Sigmoid colon (tissue), 7 donors: ENCODE measurements around the gene SUSD3. TPM values are rescaled to one million over a fixed set of nuclear protein-coding genes. Genes with fewer than 3 reads are reported as not detected.

Experiments used
- DNase-seq: peaks from one replicate; pipeline ENCODE4 v3.0.0-alpha.2; 2019
- H3K27ac ChIP-seq, 4 donors: fragments of 200-600 bp; sonication (generic); one replicate each; pipeline ENCODE4 v1.5.1; 2016 to 2019; ENCODE audit warnings: mild to moderate bottlenecking in 1 of 4
- H3K27me3 ChIP-seq, 3 donors: fragments of 200-600 bp; sonication (generic); one replicate each; pipeline ENCODE4 v1.5.1; 2019; ENCODE audit warnings: mild to moderate bottlenecking in 1 of 3
- H3K36me3 ChIP-seq, 4 donors: fragments of 200-600 bp; sonication (generic); one replicate each; pipeline ENCODE4 v1.5.1; 2016 to 2019
- H3K4me1 ChIP-seq, 4 donors: fragments of 200-600 bp; sonication (generic); one replicate each; pipeline ENCODE4 v1.5.1; 2017 to 2019
- H3K4me3 ChIP-seq, 4 donors: fragments of 200-600 bp; sonication (generic); one replicate each; pipeline ENCODE4 v1.5.1; 2017 to 2019; ENCODE audit warnings: mild to moderate bottlenecking in 2 of 4, moderate library complexity in 1 of 4
- H3K9me3 ChIP-seq, 4 donors: fragments of 200-600 bp in 3 of 4; sonication (generic) in 3 of 4; one replicate each; pipeline versions ENCODE4 v1.5.1 to v1.6.1; 2013 to 2019
- EP300 ChIP-seq, 4 donors: sonication (generic); formaldehyde crosslinking; IDR thresholded peaks; one replicate each; pipeline ENCODE4 v1.6.1; 2017; ENCODE audit warnings: antibody characterized with exemption in 4 of 4
- POLR2A ChIP-seq, 2 donors: fragments of 450-650 bp; IDR thresholded peaks; one replicate each; pipeline ENCODE4 v1.6.1; 2016; ENCODE audit warnings: antibody characterized with exemption in 2 of 2, mild to moderate bottlenecking in 2 of 2, moderate library complexity in 2 of 2
- POLR2AphosphoS5 ChIP-seq, 4 donors: sonication (generic); formaldehyde crosslinking; IDR thresholded peaks; one replicate each; pipeline ENCODE4 v1.6.1; 2017; ENCODE audit warnings: antibody characterized with exemption in 4 of 4
- WGBS, 2 donors: extraction: QIAGEN DNeasy Blood & Tissue Kit; methylation state at CpG; one replicate each; pipeline ENCODE4 v1.1.7; 2013; 5-methylcytosine and 5-hydroxymethylcytosine counted together
- intact Hi-C: fragments of 100-400 bp; cut with DNase I; formaldehyde crosslinking; loops from one replicate; pipeline ENCODE4 v1.15.1; 2023
- polyA plus RNA-seq, 3 donors: library from polyadenylated mRNA; stranded (reverse); fragments of 200-250 nt; gene quantifications; one replicate each; pipeline ENCODE4 v1.2.3, GENCODE V29; 2013
- total RNA-seq, 4 donors: library from RNA; depleted of rRNA; stranded (reverse); fragments of >200 nt; gene quantifications; one replicate each; pipeline ENCODE4 v1.1.0, GENCODE V29; 2016
- TF ChIP-seq, protein P1 (sequence below), 4 experiments: fragments of 450-650 bp in 3 of 4; fragments of 200-600 bp in 1 of 4; IDR thresholded peaks; one replicate each; pipeline ENCODE4 v1.5.1; 2016 to 2019; ENCODE audit warnings: antibody characterized with exemption in 4 of 4, mild to moderate bottlenecking in 3 of 4, moderate library complexity in 2 of 4
- donor health status: healthy with polysubstance abuse.
- donor health status: Bipolar disorder and iron deficiency.
- donor health status: healthy.

Gene SUSD3
- total and polyA plus RNA-seq, 7 donors, result 0.92 to 15.2 (median 4.7) TPM; not detected in 1

DNA sequence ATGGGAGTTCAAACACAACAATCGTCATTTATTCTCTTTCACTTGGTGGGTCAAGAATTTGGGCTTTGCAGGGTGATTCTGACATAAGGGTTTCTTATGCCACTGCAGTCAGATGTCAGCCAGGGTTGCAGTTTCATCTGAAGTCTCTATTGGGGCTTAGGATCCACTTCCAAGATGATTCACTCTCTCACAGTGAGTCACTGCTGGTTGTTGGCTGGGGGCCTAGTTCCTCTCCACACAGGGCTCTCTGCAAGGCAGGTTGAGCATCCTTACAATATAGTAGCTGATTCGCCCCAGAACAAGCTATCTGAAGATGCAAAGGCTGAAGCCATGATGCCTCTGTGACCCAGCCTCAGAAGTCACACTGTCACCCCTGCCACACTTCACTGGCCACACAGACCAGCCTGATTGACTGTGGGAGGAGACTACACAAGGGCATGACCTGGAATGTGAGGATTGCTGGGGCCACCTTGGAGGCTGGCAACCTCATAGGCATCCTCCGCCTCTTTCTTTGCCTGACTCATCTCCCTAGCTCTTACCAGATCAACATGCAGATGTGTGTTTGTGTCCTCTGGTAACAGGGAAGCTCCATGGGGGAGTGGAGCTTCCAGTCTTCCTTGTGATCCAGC lies 33.1 kb downstream of the SUSD3 start:
- 76 to 79% methylated on average over 3 of the region's 3 CpGs for WGBS, 2 donors
- H3K4me3 ChIP-seq, result no peak overlapping the region
- intact Hi-C loops, result loop anchor here (10.0 kb wide), 1 partner anchor 327 kb away; the partner anchor contains the start of gene BICD2
- peaks cover 0 to 8% (median 0%) of the 10 kb centered on the region in 4 donors for H3K9me3 ChIP-seq
- H3K27ac ChIP-seq, result no peak overlapping the region
- H3K27me3 ChIP-seq, result no peaks in the 10 kb centered on the region
- peaks cover 0 to 20% (median 14%) of the 10 kb centered on the region in 4 donors for H3K4me1 ChIP-seq
- no peak for TF ChIP-seq POLR2A (IDR thresholded peaks at IDR 0.05)
- H3K36me3 ChIP-seq, result no peaks in the 10 kb centered on the region
- peak; percentile 72 for DNase-seq

DNA sequence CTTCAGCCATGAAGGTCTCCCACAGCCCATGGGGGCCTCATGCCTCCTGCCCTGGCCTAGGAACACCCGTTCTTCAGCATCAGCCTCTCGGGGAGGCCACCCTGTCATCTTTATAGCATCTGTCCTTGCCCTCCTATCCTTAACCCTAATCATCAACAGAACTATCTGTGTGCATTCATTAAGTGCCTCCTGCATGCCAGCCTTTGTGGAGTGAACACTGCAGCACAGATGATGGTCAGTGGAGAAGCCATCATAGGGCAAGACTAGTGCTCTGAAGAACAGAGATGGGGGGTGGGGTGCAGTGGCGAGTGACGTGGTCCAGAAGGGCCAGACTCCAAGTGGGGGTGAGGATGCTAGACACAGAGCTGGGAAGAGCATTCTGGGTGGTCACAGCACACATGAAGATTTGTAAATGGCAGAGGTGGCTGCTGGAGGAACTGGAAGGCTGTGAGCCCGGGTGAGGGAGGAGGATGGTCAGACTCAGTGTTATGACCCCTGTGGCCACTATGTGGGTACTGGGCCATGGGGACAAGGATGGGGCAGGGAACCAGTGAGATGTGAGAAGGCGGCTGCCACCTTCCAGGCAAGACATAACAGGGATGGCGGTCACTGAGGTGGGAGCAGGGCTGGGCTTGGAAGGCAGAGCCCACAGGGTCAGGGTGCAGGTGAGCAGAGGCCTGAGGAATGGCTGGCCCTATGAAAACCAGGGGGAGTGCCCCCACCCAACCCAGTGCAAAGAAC lies 33.9 kb downstream of the SUSD3 start:
- DNase-seq, result peak; percentile 64
- peak overlapping the region in 2 of 4 donors; percentile 7 to 36 for H3K27ac ChIP-seq
- H3K36me3 ChIP-seq, result no peaks in the 10 kb centered on the region
- intact Hi-C loops, result loop anchor here (10.0 kb wide), 1 partner anchor 328 kb away; the partner anchor contains the start of gene BICD2
- peaks cover 0 to 28% (median 22%) of the 10 kb centered on the region in 4 donors for H3K4me1 ChIP-seq
- H3K4me3 ChIP-seq, result no peak overlapping the region
- peaks cover 0 to 8% (median 0%) of the 10 kb centered on the region in 4 donors for H3K9me3 ChIP-seq
- no peaks in the 10 kb centered on the region for H3K27me3 ChIP-seq
- WGBS, 2 donors, result 87 to 92% methylated on average over 7 of the region's 7 CpGs
- TF ChIP-seq, protein P1, sequence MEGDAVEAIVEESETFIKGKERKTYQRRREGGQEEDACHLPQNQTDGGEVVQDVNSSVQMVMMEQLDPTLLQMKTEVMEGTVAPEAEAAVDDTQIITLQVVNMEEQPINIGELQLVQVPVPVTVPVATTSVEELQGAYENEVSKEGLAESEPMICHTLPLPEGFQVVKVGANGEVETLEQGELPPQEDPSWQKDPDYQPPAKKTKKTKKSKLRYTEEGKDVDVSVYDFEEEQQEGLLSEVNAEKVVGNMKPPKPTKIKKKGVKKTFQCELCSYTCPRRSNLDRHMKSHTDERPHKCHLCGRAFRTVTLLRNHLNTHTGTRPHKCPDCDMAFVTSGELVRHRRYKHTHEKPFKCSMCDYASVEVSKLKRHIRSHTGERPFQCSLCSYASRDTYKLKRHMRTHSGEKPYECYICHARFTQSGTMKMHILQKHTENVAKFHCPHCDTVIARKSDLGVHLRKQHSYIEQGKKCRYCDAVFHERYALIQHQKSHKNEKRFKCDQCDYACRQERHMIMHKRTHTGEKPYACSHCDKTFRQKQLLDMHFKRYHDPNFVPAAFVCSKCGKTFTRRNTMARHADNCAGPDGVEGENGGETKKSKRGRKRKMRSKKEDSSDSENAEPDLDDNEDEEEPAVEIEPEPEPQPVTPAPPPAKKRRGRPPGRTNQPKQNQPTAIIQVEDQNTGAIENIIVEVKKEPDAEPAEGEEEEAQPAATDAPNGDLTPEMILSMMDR (IDR thresholded peaks at IDR 0.05), result no peak
- TF ChIP-seq EP300 (IDR thresholded peaks at IDR 0.05) (no peak), POLR2AphosphoS5 (IDR thresholded peaks at IDR 0.05) (no peak), POLR2A (IDR thresholded peaks at IDR 0.05) (no peak)

DNA sequence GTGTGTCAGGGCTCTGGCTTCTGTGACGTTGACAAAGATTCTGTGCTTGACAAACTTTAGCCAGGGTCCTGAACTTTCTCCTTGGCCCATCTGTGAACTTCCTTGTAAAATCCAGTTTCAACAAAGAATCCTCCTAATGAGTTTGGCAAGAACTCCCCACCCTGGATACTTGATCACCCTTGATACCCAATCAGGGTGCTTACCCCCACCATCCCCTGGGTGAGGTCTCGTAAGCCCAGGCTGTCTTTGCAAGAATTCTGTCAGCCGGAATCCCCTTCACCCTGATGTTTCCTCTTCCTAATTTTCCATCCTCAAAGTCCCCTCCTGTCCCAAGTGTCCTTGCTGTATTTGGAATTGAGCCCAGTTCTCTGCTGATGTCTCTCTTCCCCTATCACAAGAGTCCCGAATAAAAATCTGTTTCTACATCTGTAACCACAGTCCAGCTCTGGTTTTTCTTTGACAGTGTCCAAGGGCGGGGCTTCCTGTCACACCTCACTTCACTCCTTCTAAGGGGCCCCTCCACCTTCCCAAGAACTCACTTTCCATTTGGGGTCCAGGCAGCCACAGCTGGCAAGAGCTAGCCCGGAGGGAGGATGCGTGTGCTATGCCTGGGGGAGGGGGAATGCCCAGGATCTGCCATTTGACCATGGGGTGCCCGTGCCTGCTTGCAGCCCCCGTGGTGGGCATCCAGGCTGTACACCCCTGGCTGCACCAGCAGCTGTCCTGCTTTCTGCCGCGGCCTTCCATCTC lies 34.8 kb downstream of the SUSD3 start:
- peak overlapping the region; percentile 29 to 94 (median 38) for H3K27ac ChIP-seq
- peak; percentile 56 for DNase-seq
- no peak for TF ChIP-seq POLR2AphosphoS5 (IDR thresholded peaks at IDR 0.05)
- no peak for TF ChIP-seq EP300 (IDR thresholded peaks at IDR 0.05)
- TF ChIP-seq, protein P1 (IDR thresholded peaks at IDR 0.05), result no peak
- no peak for TF ChIP-seq POLR2A (IDR thresholded peaks at IDR 0.05)
- 39 to 51% methylated on average over 11 of the region's 11 CpGs for WGBS, 2 donors
- no peaks in the 10 kb centered on the region for H3K27me3 ChIP-seq
- H3K9me3 ChIP-seq, result peaks cover 0 to 8% (median 0%) of the 10 kb centered on the region in 4 donors
- H3K4me1 ChIP-seq, result peaks cover 0 to 37% (median 30%) of the 10 kb centered on the region in 4 donors
- H3K4me3 ChIP-seq, result no peak overlapping the region
- no peaks in the 10 kb centered on the region for H3K36me3 ChIP-seq
- intact Hi-C loops, result loop anchor here (10.0 kb wide), 1 partner anchor 329 kb away; the partner anchor contains the start of gene BICD2

DNA sequence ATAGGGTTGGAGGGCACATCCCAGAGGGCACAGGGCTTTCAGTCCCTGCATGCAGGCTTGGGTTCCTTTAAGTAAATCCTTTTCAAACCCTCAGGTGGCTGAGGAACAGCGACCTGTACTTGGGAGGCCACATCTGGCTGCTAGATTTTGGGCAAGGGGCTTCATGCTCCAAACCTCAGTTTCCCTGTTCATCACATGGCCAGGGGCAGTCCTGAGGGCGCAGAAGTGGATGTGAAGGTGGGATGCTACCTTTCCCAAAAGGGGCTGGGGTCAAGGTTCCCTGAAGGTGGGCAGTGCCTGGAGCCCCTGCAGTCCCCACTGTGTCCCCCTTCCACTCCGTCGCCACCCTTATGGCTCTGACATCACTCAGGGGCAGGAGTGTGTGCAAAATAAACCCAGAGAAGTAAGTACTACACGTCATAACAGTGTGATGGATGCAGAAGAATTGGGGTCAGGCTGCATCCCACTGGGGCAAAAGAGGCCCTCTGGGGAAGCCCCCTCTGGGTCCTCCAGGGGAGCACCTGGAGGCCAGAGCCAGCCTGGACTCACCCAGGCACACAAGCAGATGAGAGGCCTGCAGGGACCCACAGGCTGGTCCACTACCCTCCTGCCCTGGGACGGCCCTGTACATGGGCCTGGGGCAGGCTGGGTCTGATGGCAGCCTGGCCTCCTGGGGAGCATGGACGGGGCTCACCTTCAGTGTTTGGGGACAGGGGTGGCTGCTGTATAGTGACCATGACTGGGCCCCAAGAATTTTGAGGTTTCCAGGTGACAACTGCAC lies 35.6 kb downstream of the SUSD3 start:
- Histone ChIP-seq H3K9me3 (peaks cover 0 to 8% (median 0%) of the 10 kb centered on the region in 4 donors), H3K4me3 (no peak overlapping the region), H3K36me3 (no peaks in the 10 kb centered on the region), H3K4me1 (peaks cover 0 to 45% (median 38%) of the 10 kb centered on the region in 4 donors), H3K27me3 (no peaks in the 10 kb centered on the region), H3K27ac (peak overlapping the region; percentile 88 to 94 (median 94))
- WGBS, 2 donors, result 69 to 74% methylated on average over 7 of the region's 7 CpGs
- DNase-seq, result peak; percentile 69
- intact Hi-C loops, result loop anchor here (10.0 kb wide), 1 partner anchor 329 kb away; the partner anchor contains the start of gene BICD2
- TF ChIP-seq POLR2AphosphoS5 (IDR thresholded peaks at IDR 0.05) (no peak), EP300 (IDR thresholded peaks at IDR 0.05) (no peak), POLR2A (IDR thresholded peaks at IDR 0.05) (no peak)
- TF ChIP-seq, protein P1 (IDR thresholded peaks at IDR 0.05), result no peak
